ENCODE measurements around the gene APOC4.
"Not testable (repeated sequence)": the region's sequence is repeated elsewhere in the genome, so short reads cannot be mapped to it uniquely, and the experiment has no call there.

The APOC4 gene

GRCh38 chr19:44924243-44924725 is 17.8 kb upstream of the APOC4 start:
- no peak for DNase-seq

- DNase-seq = peak; percentile 45
Measured at GRCh38 chr19:44925114-44925891, 16.7 kb upstream of the APOC4 start.

DNA sequence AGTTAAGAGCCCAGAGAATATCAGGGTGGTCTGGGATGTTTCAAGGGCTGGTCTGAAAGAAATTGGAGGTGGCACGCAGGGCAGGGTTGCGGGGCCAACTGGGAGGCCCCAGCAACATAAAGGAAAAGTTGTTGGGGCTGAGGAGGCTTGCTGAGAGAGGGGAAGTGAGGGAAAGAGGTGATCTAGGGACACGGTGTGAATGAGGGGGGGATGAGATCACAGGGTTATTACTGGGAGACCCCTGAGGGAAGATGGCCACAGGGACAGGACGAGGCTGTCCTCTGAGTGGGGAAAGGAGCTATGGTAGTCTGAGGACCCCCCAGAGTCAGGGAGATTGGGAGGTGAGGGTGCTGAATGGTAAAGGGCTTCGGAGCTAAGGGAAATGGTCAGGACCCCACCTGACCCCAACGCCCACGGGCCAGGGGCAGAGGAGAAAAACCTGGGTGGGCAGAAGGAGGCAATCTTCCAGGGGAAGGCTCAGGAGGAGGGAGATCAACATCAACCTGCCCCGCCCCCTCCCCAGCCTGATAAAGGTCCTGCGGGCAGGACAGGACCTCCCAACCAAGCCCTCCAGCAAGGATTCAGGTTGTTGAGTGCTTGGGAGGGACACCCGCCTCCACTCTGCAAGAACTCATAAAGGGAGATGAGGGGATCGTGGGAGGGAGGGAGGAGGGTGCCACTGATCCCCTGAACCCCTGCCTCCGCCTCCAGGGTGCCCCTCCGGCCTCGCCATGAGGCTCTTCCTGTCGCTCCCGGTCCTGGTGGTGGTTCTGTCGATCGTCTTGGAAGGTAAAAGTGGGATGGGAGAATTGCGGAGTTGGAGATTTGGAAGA is 15.6 kb upstream of the APOC4 start:
- DNase-seq = not testable (repeated sequence)

- no peak for DNase-seq
Measured at GRCh38 chr19:44927746-44928145, 14.3 kb upstream of the APOC4 start.

DNA sequence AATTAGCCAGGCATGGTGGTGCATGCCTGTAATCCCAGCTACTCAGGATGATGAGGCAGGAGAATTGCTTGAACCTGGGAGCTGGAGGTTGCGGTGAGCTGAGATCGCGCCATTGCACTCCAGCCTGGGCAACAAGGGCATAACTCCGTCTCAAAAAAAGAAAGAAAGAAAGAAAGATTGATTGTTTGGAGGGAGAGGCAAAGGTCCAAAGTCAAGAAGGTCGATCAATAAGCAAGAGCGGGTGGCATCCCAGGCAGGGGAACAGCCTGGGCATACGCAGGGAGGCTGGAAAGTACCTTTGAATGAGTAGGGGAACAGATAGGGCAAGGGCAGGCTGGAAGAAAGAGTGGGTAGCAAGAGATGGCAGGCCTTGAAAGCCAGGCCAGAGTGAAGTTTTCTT is 11.9 kb upstream of the APOC4 start:
- DNase-seq = no peak

- DNase-seq = no peak
Measured at GRCh38 chr19:44931541-44931940, 10.5 kb upstream of the APOC4 start.

GRCh38 chr19:44939668-44940067 is 2.4 kb upstream of the APOC4 start:
- DNase-seq = no peak

DNA sequence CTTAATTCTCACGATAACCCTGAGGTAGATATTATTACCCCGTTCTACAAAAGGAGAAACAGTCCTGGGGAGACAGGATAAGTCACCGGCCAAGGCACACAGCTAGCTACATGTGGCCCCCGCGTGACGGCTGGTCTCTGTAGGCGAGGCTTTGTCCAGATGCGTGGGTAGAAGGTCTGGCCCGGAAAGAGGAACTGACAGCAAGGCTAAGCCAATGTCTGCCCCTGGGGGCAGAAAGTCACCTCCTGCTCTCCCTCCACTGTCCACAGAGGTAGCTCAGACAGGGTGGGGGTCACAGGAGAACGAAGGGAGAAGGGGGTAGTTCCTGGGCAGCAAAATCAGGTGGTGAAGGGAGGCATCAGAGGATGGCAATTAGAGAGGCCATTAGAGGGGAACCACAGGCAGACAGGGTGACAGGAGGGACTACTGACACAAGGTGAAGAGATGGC is 1.8 kb downstream of the APOC4 start:
- DNase-seq = no peak

GRCh38 chr19:44947041-44947581 is 5.1 kb downstream of the APOC4 start:
- DNase-seq = no peak

GRCh38 chr19:44948237-44948636 is 6.2 kb downstream of the APOC4 start:
- DNase-seq = no peak

DNA sequence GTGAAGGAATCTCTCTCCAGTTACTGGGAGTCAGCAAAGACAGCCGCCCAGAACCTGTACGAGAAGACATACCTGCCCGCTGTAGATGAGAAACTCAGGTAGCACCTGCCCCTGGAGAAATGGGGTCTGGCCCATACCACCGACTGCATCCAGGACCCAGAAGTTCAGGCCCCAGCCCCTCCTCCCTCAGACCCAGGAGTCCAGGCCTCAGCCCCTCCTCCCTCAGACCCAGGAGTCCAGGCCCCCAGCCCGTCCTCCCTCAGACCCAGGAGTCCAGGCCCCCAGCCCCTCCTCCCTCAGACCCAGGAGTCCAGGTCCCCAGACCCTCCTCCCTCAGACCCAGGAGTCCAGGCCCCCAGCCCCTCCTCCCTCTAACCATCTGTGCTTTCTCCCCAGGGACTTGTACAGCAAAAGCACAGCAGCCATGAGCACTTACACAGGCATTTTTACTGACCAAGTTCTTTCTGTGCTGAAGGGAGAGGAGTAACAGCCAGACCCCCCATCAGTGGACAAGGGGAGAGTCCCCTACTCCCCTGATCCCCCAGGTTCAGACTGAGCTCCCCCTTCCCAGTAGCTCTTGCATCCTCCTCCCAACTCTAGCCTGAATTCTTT is 6.8 kb downstream of the APOC4 start:
- no peak for DNase-seq

DNA sequence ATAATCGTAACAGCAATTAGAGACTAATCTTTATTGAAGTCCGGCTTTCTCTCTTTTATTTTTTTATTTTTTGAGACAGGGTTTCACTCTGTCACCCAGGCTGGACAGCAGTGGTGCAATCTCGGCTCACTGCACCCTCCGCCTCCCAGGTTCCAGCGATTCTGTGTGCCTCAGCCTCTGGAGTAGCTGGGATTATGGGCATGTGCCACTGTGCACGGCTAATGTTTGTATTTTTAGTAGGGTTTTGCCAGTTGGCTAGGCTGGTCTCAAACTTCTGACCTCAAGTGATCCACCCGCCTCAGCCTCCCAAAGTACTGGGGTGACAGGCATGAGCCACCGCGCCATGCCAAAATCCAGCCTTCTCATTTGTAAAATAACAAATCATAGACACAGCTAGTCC is 7.5 kb downstream of the APOC4 start:
- no peak for DNase-seq

DNA sequence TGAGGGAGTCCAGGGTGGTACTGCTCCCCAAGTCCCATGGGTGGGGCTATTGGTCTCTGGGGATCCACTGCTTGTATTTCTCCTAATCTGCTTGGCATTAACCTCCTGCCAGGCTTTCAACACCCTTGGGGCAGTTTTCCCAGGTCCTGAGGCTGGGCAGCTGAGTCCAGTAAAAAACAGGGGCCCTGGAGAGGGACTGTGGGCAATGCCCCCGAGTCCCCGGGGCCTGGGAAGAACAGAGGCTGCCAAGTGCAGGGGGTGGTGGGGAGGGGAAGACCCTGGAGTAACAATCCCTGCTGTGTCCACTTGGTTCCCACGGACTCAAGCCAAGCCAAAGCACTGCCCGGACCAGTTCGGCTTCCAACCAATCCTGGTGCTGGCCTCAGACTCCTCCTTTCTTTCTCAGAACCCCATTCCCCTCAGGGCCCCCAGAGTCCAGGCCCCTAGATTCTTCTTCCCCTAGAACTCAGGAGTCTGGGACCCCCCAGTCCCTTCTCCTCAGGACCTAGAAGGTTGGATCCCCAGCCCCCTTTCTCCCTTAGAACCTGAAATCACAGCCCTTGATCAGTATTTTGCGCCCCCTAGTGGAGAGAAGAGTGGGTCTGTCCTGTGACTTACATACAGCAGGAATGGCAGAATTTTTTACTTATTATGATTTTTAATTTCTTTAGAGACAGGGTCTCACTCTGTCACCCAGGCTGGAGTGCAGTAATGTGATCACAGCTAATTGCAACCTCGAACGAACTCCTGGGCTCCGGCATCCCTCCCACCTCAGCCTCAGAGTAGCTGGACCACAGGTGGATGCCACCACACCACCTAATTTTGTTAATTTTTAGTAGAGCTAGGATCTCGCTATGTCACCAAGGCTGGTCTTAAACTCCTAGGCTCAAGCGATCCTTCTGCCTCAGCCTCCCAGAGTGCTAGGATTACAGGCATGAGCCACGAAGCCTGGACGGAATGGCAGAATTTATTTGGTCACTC is 9.4 kb downstream of the APOC4 start:
- no peak for DNase-seq

DNA sequence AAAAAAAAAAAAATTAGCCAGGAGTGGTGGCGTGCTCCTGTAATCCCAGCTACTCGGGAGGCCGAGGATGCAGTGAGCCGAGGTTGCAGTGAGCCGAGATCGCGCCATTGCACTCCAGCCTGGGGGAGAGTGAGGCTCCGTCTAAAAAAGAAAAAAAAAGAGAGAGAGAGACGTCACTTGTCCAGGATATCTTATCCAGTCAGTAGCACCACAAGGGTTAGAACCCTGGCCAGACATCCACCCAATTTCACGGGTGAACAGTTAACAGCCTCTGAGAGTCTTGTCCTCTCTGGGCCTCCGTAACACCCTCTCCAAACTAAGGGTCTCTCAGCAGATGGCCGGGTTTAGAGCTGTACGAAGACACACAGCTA is 12.2 kb downstream of the APOC4 start:
- DNase-seq = no peak

GRCh38 chr19:44954649-44955504 is 12.8 kb downstream of the APOC4 start, which contains the start of gene CLPTM1:
TSS of gene CLPTM1 (plus strand) at chr19:44955380. CDS start at chr19:44955396, 16 bp downstream.
- DNase-seq = peak; percentile 86

GRCh38 chr19:44955505-44956439 is 13.7 kb downstream of the APOC4 start:
- no peak for DNase-seq

DNA sequence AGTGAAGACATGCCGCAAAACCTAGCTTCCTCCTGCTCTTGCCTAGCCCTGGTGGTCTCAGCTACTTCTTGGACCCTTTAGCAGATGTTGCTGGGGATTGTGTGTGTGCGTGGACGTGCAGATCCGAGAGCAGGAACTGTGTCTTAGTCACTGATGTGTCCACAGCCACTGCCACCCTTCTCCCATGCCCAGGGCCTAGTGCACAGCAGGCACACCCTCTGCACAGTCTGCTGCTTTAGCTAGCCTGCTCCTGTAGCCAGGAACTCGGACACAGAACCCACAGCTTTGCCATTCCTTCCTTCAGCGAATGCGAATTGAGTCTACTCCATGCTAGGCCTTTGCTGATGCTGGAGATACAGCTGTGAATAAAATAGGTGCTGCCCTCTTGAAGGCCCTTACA is 15.5 kb downstream of the APOC4 start:
- no peak for DNase-seq

DNA sequence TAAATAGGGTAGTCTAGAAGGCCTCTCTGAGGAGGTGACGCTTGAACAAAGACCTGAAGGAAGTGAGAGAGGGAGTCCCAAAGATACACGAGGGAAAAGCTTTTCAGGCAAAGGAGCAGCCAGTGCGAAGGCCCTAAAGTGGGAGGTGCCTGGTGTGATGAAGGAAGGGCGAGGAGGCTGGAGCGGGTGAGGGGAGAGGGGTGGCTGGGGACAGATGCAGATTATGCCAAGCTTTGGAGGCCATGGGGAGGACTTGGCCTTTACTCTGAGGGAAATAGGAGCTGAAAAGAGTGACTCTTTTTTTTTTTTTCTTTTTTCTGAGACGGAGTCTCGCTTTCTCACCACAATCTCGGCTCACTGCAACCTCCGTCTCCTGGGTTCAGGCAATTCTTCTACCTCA is 16.1 kb downstream of the APOC4 start:
- no peak for DNase-seq

GRCh38 chr19:44959691-44960090 is 17.7 kb downstream of the APOC4 start:
- DNase-seq = no peak
